EL (cell line): ENCODE data around the gene SPATS2L.

ENCODE experiments used
- DNase-seq: peaks from one replicate; pipeline ENCODE4 v3.0.0-alpha.2; 2016

SPATS2L gene

DNA sequence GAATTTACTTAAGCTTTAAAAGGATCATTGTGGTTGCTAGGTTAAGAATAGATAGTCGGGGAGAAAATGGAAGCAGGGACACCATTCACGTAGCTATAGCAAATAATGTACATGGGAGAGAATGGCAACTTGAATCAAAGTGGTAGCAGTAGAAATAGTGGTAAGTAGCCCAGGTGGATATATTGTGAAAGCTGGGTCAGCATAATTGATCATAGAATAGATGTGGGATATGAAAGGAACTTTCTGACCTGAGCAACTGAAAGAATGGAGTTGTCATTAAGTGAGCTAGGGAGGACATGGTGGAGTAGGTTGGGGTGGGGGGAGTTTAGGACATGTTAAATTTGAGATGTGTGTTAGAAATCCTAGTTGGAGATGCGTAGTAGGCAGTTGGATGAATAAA, 221.7 kb downstream of the SPATS2L start:
- DNase-seq: no peak
